Ovary (tissue), 9 donors: ENCODE results near the gene GRM8. TPM values are rescaled to one million over a fixed set of nuclear protein-coding genes. Genes with fewer than 3 reads are reported as not detected.

ENCODE experiments used
- DNase-seq, 5 donors: peaks; one replicate each; pipeline ENCODE4 v3.0.0-alpha.2; 2019 to 2020
- H3K27ac ChIP-seq, 2 donors: fragments of 200-600 bp; one replicate each; pipeline versions ENCODE4 v1.5.1 to v1.8.0; 2019 to 2022
- H3K27me3 ChIP-seq: fragments of 200-600 bp; one replicate; pipeline ENCODE4 v1.8.0; 2022
- H3K36me3 ChIP-seq: fragments of 200-600 bp; sonication (generic); one replicate; pipeline ENCODE4 v1.5.1; 2019
- H3K4me1 ChIP-seq: one replicate; pipeline ENCODE4 v1.8.1; 2013; ENCODE audit warnings: mild to moderate bottlenecking, moderate library complexity; ENCODE audit not compliant: insufficient read depth
- H3K4me3 ChIP-seq: fragments of 200-600 bp; sonication (generic); one replicate; pipeline ENCODE4 v1.5.1; 2017
- H3K9me3 ChIP-seq, 2 donors: fragments of 200-600 bp in 1 of 2; sonication (generic) in 1 of 2; one replicate each; pipeline versions ENCODE4 v1.5.1 to v1.8.1; 2013 to 2019; ENCODE audit warnings: mild to moderate bottlenecking in 1 of 2, moderate library complexity in 1 of 2
- CTCF ChIP-seq, 3 donors: fragments of 450-650 bp in 2 of 3; fragments of 200-600 bp in 1 of 3; IDR thresholded peaks; one replicate each; pipeline versions ENCODE4 v1.5.1 to v1.8.0; 2016 to 2022; ENCODE audit warnings: antibody characterized with exemption in 3 of 3, mild to moderate bottlenecking in 1 of 3
- EP300 ChIP-seq: sonication (generic); formaldehyde crosslinking; IDR thresholded peaks from one replicate; pipeline ENCODE4 v1.6.1; 2017; ENCODE audit warnings: antibody characterized with exemption
- POLR2A ChIP-seq: fragments of 450-650 bp; IDR thresholded peaks from one replicate; pipeline ENCODE4 v1.6.1; 2017; ENCODE audit warnings: antibody characterized with exemption, mild to moderate bottlenecking, moderate library complexity
- WGBS, 3 donors: extraction: QIAGEN DNeasy Blood & Tissue Kit in 1 of 3; methylation state at CpG; one replicate each; pipeline versions ENCODE4 v1.1.5 to v1.1.7; 2013 to 2017; 5-methylcytosine and 5-hydroxymethylcytosine counted together
- intact Hi-C, 4 donors: fragments of 100-400 bp; cut with DNase I; formaldehyde crosslinking; loops; one replicate each; pipeline versions ENCODE4 v1.11.0 to v1.15.1; 2022 to 2023
- polyA plus RNA-seq, 2 donors: library from polyadenylated mRNA; stranded (reverse); fragments of 200-250 nt in 1 of 2; fragments of 350-450 nt in 1 of 2; fragmentation: Illumina TruSeq in 1 of 2; extraction: RNeasy Lipid Tissue Mini Kit (QIAGEN cat#74804) in 1 of 2; gene quantifications; one replicate each; pipeline ENCODE4 v1.2.3, GENCODE V29; 2013 to 2014
- total RNA-seq, 7 donors: library from RNA; depleted of rRNA in 2 of 7; stranded (reverse); fragments of >200 nt in 2 of 7; fragmentation: NEBNext Ultra II Directional in 3 of 7; extraction: Animal tissue kit (Norgen Biotek cat#: 25700) in 3 of 7; gene quantifications; one replicate each; pipeline versions ENCODE4 v1.1.0 to v1.2.4, GENCODE V29; 2016 to 2023
- donor health status: DM: no; HTN: no; CAD: no; lungs with moderate emphysema.
- donor health status: DM: no; HTN: no; CAD: no.
- donor health status: Bipolar disorder and iron deficiency.
- donor health status: DM: yes; HTN: yes; CAD: no.
- donor health status: DM: no; HTN: no; CAD: no.
- donor health status: DM: yes; HTN: yes; CAD: no.

The GRM8 gene
- total and polyA plus RNA-seq, 9 donors, result 0.38 to 4.0 (median 1.0) TPM; not detected in 1

DNA sequence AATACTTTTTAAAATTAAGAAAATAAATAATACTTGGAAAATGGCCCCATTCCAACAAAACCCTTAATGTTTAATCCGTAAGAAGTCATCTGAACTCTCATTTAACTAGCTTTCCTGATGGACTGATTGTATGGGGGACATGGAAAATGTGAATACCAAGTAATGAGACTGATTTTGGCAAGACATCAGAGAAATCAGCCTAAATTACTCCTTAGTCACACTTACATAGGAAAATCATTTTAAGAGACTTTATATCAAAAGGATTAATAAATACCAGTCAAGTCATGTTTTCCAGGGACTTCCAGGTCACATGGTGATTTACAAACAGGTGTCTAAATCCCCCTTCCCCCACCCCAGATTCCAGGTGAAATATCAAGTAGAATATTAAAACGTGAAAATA lies 58.2 kb downstream of the GRM8 start:
- WGBS, 3 donors, result 49 to 63% (median 58%) methylated on average over 2 of the region's 2 CpGs
- DNase-seq, result no peak
- Histone ChIP-seq H3K4me1 (peaks cover 1% of the 10 kb centered on the region), H3K4me3 (no peak overlapping the region), H3K9me3 (no peaks in the 10 kb centered on the region), H3K27ac (no peak overlapping the region), H3K36me3 (no peaks in the 10 kb centered on the region), H3K27me3 (no peaks in the 10 kb centered on the region)
- intact Hi-C loops, result no loop called here
- no peak for TF ChIP-seq CTCF (IDR thresholded peaks at IDR 0.05)
- no peak for TF ChIP-seq EP300
- TF ChIP-seq POLR2A, result no peak

DNA sequence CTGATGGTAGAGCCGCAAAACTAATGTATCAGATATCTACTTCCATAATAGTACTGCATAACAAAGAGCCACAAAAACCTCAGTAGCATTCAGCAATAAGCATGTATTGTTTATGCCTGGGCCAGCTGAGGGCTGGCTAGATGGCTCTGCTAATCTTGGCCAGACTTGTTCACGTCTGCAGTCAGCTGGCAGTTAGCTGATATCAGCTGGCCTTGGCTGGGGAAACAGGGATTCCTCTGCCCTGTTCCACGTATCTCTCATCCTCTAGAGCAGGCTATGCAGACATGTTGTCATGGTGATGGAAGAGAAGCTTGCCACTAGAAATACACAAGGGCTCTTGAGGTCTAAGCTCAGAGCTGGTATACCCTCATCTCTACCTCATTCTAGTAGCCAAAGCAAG lies 62.9 kb downstream of the GRM8 start:
- intact Hi-C loops, result no loop called here
- Histone ChIP-seq H3K4me1 (peaks cover 1% of the 10 kb centered on the region), H3K36me3 (no peaks in the 10 kb centered on the region), H3K9me3 (no peaks in the 10 kb centered on the region), H3K4me3 (no peak overlapping the region), H3K27me3 (no peaks in the 10 kb centered on the region), H3K27ac (no peak overlapping the region)
- 15 to 27% (median 19%) methylated on average over 3 of the region's 3 CpGs for WGBS, 3 donors
- DNase-seq, result no peak
- TF ChIP-seq CTCF (IDR thresholded peaks at IDR 0.05), result no peak
- no peak for TF ChIP-seq POLR2A
- TF ChIP-seq EP300, result no peak

DNA sequence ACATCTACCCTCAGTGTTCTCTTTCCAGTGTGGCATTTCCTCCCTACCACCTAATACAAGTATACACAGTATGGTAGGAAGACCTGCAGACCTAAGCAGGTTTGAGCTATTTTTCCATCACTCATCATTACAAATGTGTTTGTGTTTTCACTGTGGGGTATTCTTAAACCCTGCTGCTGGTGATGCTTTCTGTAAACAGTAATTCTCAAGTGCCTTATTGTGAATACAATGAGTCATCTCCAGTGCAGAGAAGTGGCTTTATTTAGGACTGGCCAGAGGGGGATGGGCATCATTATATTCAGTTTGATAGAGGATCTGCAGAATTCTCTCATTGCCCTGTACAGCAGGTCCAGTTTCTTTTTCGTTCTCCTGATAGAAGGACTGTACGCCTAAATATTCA lies 63.7 kb downstream of the GRM8 start:
- H3K4me3 ChIP-seq, result no peak overlapping the region
- peaks cover 1% of the 10 kb centered on the region for H3K4me1 ChIP-seq
- H3K36me3 ChIP-seq, result no peaks in the 10 kb centered on the region
- WGBS, 3 donors, result 59 to 64% (median 63%) methylated on average over 2 of the region's 2 CpGs
- intact Hi-C loops, result no loop called here
- no peaks in the 10 kb centered on the region for H3K9me3 ChIP-seq
- TF ChIP-seq EP300 (no peak), CTCF (IDR thresholded peaks at IDR 0.05) (no peak), POLR2A (no peak)
- H3K27me3 ChIP-seq, result no peaks in the 10 kb centered on the region
- H3K27ac ChIP-seq, result no peak overlapping the region
- no peak for DNase-seq

DNA sequence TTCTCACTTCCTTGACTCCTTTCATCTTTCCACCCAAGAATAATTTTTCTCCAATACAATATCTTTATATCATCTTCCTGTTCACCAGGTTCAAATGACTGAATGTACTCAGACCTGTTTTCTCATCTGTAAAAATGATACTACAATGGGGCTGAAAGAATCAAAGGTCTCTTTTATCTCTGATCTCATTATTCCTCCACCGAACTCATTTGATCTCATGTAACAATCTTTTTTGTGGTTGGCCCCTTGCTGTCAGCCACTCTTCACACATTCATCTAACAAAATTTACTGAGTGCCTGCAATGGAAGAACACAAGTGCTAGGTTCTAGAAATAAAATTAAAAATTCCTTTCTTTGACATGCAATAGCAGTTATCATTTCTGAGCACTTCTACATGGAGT lies 65.0 kb downstream of the GRM8 start:
- H3K4me1 ChIP-seq, result peaks cover 1% of the 10 kb centered on the region
- H3K27ac ChIP-seq, result no peak overlapping the region
- H3K9me3 ChIP-seq, result no peaks in the 10 kb centered on the region
- intact Hi-C loops, result no loop called here
- DNase-seq, result no peak
- TF ChIP-seq POLR2A, result no peak
- no peak for TF ChIP-seq CTCF (IDR thresholded peaks at IDR 0.05)
- no peak for TF ChIP-seq EP300
- H3K36me3 ChIP-seq, result no peaks in the 10 kb centered on the region
- WGBS, 3 donors, result 77 to 90% (median 89%) methylated on average over 1 of the region's 1 CpG
- H3K4me3 ChIP-seq, result no peak overlapping the region
- H3K27me3 ChIP-seq, result no peaks in the 10 kb centered on the region

GRCh38 chr7:127186686-127187085 lies 66.1 kb downstream of the GRM8 start:
- 37 to 54% (median 46%) methylated on average over 1 of the region's 1 CpG for WGBS, 3 donors
- Histone ChIP-seq H3K4me1 (peaks cover 1% of the 10 kb centered on the region), H3K27ac (no peak overlapping the region), H3K9me3 (no peaks in the 10 kb centered on the region), H3K4me3 (no peak overlapping the region), H3K27me3 (no peaks in the 10 kb centered on the region), H3K36me3 (no peaks in the 10 kb centered on the region)
- TF ChIP-seq EP300 (no peak), POLR2A (no peak), CTCF (IDR thresholded peaks at IDR 0.05) (no peak)
- DNase-seq, result no peak
- intact Hi-C loops, result no loop called here
